H9 (cell line): ENCODE measurements around the gene SPCS3. TPM values are rescaled to one million over a fixed set of nuclear protein-coding genes. Genes with fewer than 3 reads are reported as not detected.

Experiments
- DNase-seq: peaks from one replicate; pipeline ENCODE4 v3.0.0-alpha.2; 2017
- H2AFZ ChIP-seq: one replicate; pipeline ENCODE4 v1.6.1; 2013; ENCODE audit warnings: mild to moderate bottlenecking, low read length, control low read depth, moderate library complexity
- H2AK5ac ChIP-seq: 2 replicates; pipeline ENCODE4 v1.6.1; 2013; ENCODE audit warnings: low read length, control low read depth, mixed read lengths; ENCODE audit not compliant: insufficient read length
- H2BK120ac ChIP-seq: one replicate; pipeline ENCODE4 v1.6.1; 2013; ENCODE audit warnings: low read depth, mild to moderate bottlenecking, low read length, control low read depth, inconsistent platforms; ENCODE audit not compliant: poor library complexity, severe bottlenecking
- H2BK12ac ChIP-seq: 2 replicates; pipeline ENCODE4 v1.6.1; 2013; ENCODE audit warnings: low read length, control low read depth, mixed read lengths, low read depth; ENCODE audit not compliant: insufficient read length
- H2BK15ac ChIP-seq: 2 replicates; pipeline ENCODE4 v1.6.1; 2013; ENCODE audit warnings: low read depth, low read length, control low read depth
- H2BK20ac ChIP-seq: one replicate; pipeline ENCODE4 v1.6.1; 2013; ENCODE audit warnings: low read depth, mild to moderate bottlenecking, low read length, control low read depth, inconsistent platforms; ENCODE audit not compliant: poor library complexity, severe bottlenecking
- H2BK5ac ChIP-seq: 2 replicates; pipeline ENCODE4 v1.6.1; 2013; ENCODE audit warnings: low read length, control low read depth, mixed read lengths; ENCODE audit not compliant: insufficient read length
- H3K14ac ChIP-seq: 2 replicates; pipeline ENCODE4 v1.6.1; 2013; ENCODE audit warnings: low read length, control low read depth; ENCODE audit not compliant: insufficient read depth
- H3K18ac ChIP-seq: 2 replicates; pipeline ENCODE4 v1.6.1; 2013; ENCODE audit warnings: low read depth, mild to moderate bottlenecking, mixed read lengths, low read length, control low read depth; ENCODE audit not compliant: insufficient read length
- H3K23ac ChIP-seq: 2 replicates; pipeline ENCODE4 v1.6.1; 2013; ENCODE audit warnings: low read length, control low read depth, mixed read lengths, low read depth; ENCODE audit not compliant: insufficient read length
- H3K23me2 ChIP-seq: 2 replicates; pipeline ENCODE4 v1.6.1; 2013; ENCODE audit warnings: low read depth, mild to moderate bottlenecking, mixed read lengths, low read length, control low read depth; ENCODE audit not compliant: insufficient read length, poor library complexity, severe bottlenecking
- H3K27ac ChIP-seq: 2 replicates; pipeline ENCODE4 v1.5.1; 2013; ENCODE audit warnings: low read length, control low read depth, mixed read lengths, low read depth; ENCODE audit not compliant: insufficient read length
- H3K27me3 ChIP-seq: 2 replicates; pipeline ENCODE4 v1.6.1; 2013; ENCODE audit warnings: low read length, control low read depth, inconsistent platforms; ENCODE audit not compliant: insufficient read depth
- H3K4ac ChIP-seq: 2 replicates; pipeline ENCODE4 v1.6.1; 2013; ENCODE audit warnings: low read depth, mild to moderate bottlenecking, control low read depth, inconsistent platforms, low read length, moderate library complexity
- H3K4me1 ChIP-seq: 2 replicates; pipeline ENCODE4 v1.6.1; 2013; ENCODE audit warnings: low read length, control low read depth, inconsistent platforms; ENCODE audit not compliant: insufficient read depth
- H3K4me2 ChIP-seq: 2 replicates; pipeline ENCODE4 v1.6.1; 2013; ENCODE audit warnings: low read length, control low read depth, mixed read lengths; ENCODE audit not compliant: insufficient read length, insufficient read depth
- H3K56ac ChIP-seq: 2 replicates; pipeline ENCODE4 v1.6.1; 2013; ENCODE audit warnings: low read depth, mild to moderate bottlenecking, mixed read lengths, low read length, control low read depth; ENCODE audit not compliant: insufficient read length
- H3K79me1 ChIP-seq: 2 replicates; pipeline ENCODE4 v1.6.1; 2013; ENCODE audit warnings: low read depth, mild to moderate bottlenecking, moderate library complexity, low read length, control low read depth, inconsistent platforms; ENCODE audit not compliant: insufficient read depth, poor library complexity, severe bottlenecking
- H3K79me2 ChIP-seq: 2 replicates; pipeline ENCODE4 v1.6.1; 2013; ENCODE audit warnings: low read length, control low read depth, inconsistent platforms; ENCODE audit not compliant: insufficient read depth
- H3K9ac ChIP-seq: 2 replicates; pipeline ENCODE4 v1.6.1; 2013; ENCODE audit warnings: low read length, control low read depth, mixed read lengths; ENCODE audit not compliant: insufficient read length; ENCODE audit errors: extremely low read depth
- H3K9me3 ChIP-seq: one replicate; pipeline ENCODE4 v1.6.1; 2013; ENCODE audit warnings: low read depth, low read length, inconsistent platforms; ENCODE audit not compliant: control insufficient read depth
- H3T11ph ChIP-seq: one replicate; pipeline ENCODE4 v1.6.1; 2013; ENCODE audit warnings: mild to moderate bottlenecking, low read length, control low read depth, inconsistent platforms
- H4K20me1 ChIP-seq: one replicate; pipeline ENCODE4 v1.6.1; 2013; ENCODE audit not compliant: control insufficient read depth, insufficient read length, insufficient read depth
- H4K5ac ChIP-seq: 2 replicates; pipeline ENCODE4 v1.6.1; 2013; ENCODE audit warnings: low read depth, mild to moderate bottlenecking, mixed read lengths, low read length, control low read depth; ENCODE audit not compliant: insufficient read length
- H4K8ac ChIP-seq: replicated peaks from 2 replicates; pipeline ENCODE4 v1.6.1; 2013; ENCODE audit warnings: low read length, control low read depth, mixed read lengths, low read depth; ENCODE audit not compliant: insufficient read length
- H4K91ac ChIP-seq: 2 replicates; pipeline ENCODE4 v1.6.1; 2013; ENCODE audit warnings: low read depth, mild to moderate bottlenecking, moderate library complexity, mixed read lengths, low read length, control low read depth; ENCODE audit not compliant: insufficient read length
- H3K27ac Mint-ChIP-seq, 3 experiments: 2 replicates in 2 of 3; 3 replicates in 1 of 3; pipeline ENCODE4 v1.8.0; 2020 to 2021; ENCODE audit warnings: mixed read lengths in 3 of 3, mild to moderate bottlenecking in 1 of 3, moderate library complexity in 1 of 3
- H3K27me3 Mint-ChIP-seq: 2 replicates; pipeline ENCODE4 v1.8.0; 2021; ENCODE audit warnings: low read depth, mild to moderate bottlenecking, moderate library complexity, mixed read lengths
- H3K36me3 Mint-ChIP-seq, 3 experiments: 2 replicates in 2 of 3; 3 replicates in 1 of 3; pipeline ENCODE4 v1.8.0; 2020 to 2021; ENCODE audit warnings: low read depth in 3 of 3, mixed read lengths in 3 of 3; ENCODE audit not compliant: insufficient read depth in 1 of 3
- H3K4me1 Mint-ChIP-seq, 2 experiments: 2 replicates each; pipeline ENCODE4 v1.8.0; 2020; ENCODE audit warnings: mixed read lengths in 2 of 2
- H3K4me3 Mint-ChIP-seq, 2 experiments: 2 replicates in 1 of 2; 3 replicates in 1 of 2; pipeline ENCODE4 v1.8.0; 2020 to 2021; ENCODE audit warnings: mild to moderate bottlenecking in 2 of 2, mixed read lengths in 2 of 2, moderate library complexity in 1 of 2
- H3K9me3 Mint-ChIP-seq, 2 experiments: 2 replicates in 1 of 2; 3 replicates in 1 of 2; pipeline ENCODE4 v1.8.0; 2020; ENCODE audit warnings: mild to moderate bottlenecking in 2 of 2, mixed read lengths in 2 of 2, moderate library complexity in 1 of 2
- WGBS: extraction: QIAGEN DNeasy Blood & Tissue Kit; methylation state at CpG from one replicate; pipeline ENCODE4 v1.1.7; 2013; ENCODE audit warnings: missing lambda C conversion rate, low lambda C conversion rate, mixed read lengths; ENCODE audit not compliant: insufficient read length; ENCODE audit errors: extremely low coverage; 5-methylcytosine and 5-hydroxymethylcytosine counted together
- total RNA-seq: library from RNA; stranded (reverse); gene quantifications from 2 replicates; pipeline ENCODE4 v1.2.1, GENCODE V29; 2021
- TF ChIP-seq, protein P1 (sequence below): fragments of 200-600 bp; sonication (generic); conservative IDR thresholded peaks from 3 replicates; pipeline ENCODE4 v1.8.0; 2021; ENCODE audit warnings: antibody characterized with exemption, mild to moderate bottlenecking

SPCS3 gene
- total RNA-seq, 1 experiment from 2014 or later: 113 TPM

DNA sequence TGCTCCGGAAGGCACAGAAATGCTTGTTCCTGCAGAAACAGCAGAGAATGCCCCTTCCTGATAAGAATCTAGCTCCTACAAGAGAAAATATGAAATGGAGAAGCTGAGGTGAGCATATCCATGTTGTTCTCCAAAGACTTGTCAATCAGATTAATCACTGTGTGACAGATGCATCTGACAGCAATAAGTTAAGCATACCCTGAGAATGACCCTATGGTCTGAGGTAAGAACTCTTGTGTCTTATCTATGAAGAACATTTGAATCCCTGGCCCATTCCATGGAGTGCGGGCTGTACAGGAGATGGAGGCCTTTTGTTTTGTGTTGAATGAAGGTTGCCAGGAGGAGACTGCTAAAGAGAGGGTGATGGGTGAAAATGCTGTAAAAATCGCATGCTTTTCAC, 29.2 kb upstream of the SPCS3 start:
- Histone ChIP-seq H3K4me1 (peaks cover 3% of the 10 kb centered on the region; the same call in 1 of the 2 replicates), H2BK15ac (no peak overlapping the region), H3K4me2 (no peak overlapping the region), H3K14ac (no peak overlapping the region), H4K20me1 (no peaks in the 10 kb centered on the region), H3K56ac (no peak overlapping the region), H3K79me2 (no peaks in the 10 kb centered on the region), H4K5ac (no peak overlapping the region), H3K18ac (no peak overlapping the region), H3K79me1 (no peaks in the 10 kb centered on the region), H4K8ac (no peak overlapping the region), H2BK20ac (no peak overlapping the region), H3K23ac (no peak overlapping the region), H3K4ac (no peak overlapping the region), H2BK120ac (no peak overlapping the region), H3K9ac (no peak overlapping the region), H3K23me2 (no peaks in the 10 kb centered on the region), H2BK12ac (no peak overlapping the region), H4K91ac (no peak overlapping the region), H3K27ac (no peak overlapping the region), H3K9me3 (no peaks in the 10 kb centered on the region), H2AK5ac (no peak overlapping the region), H3T11ph (no peak overlapping the region), H2BK5ac (no peak overlapping the region), H2AFZ (no peak overlapping the region), H3K27me3 (no peaks in the 10 kb centered on the region)
- Mint-ChIP-seq H3K4me3 (no peak overlapping the region), H3K27ac (0 out of 7 replicates have a peak overlapping the region, but pooled peaks of 1 of the 3 experiments have one; percentile 4), H3K4me1 (peaks cover 23 to 24% of the 10 kb centered on the region in 2 experiments), H3K27me3 (no peaks in the 10 kb centered on the region), H3K9me3 (no peaks in the 10 kb centered on the region), H3K36me3 (no peaks in the 10 kb centered on the region)
- TF ChIP-seq, protein P1, sequence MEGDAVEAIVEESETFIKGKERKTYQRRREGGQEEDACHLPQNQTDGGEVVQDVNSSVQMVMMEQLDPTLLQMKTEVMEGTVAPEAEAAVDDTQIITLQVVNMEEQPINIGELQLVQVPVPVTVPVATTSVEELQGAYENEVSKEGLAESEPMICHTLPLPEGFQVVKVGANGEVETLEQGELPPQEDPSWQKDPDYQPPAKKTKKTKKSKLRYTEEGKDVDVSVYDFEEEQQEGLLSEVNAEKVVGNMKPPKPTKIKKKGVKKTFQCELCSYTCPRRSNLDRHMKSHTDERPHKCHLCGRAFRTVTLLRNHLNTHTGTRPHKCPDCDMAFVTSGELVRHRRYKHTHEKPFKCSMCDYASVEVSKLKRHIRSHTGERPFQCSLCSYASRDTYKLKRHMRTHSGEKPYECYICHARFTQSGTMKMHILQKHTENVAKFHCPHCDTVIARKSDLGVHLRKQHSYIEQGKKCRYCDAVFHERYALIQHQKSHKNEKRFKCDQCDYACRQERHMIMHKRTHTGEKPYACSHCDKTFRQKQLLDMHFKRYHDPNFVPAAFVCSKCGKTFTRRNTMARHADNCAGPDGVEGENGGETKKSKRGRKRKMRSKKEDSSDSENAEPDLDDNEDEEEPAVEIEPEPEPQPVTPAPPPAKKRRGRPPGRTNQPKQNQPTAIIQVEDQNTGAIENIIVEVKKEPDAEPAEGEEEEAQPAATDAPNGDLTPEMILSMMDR: no peak
- WGBS: no CpG with 5 or more reads among the region's 3 CpGs
- no peak for DNase-seq
